ENCODE results near the gene GADL1. TPM values are rescaled to one million over a fixed set of nuclear protein-coding genes. Genes with fewer than 3 reads are reported as not detected.

GADL1 gene
- total RNA-seq, 1 donor from 2014 or later = not detected

GRCh38 chr3:30811151-30811795 is 83.2 kb downstream of the GADL1 start:
- no peak for DNase-seq (ENCODE audit: low spot score)

- no peak for DNase-seq (ENCODE audit: low spot score)
These were observed 83.8 kb downstream of the GADL1 start for GRCh38 chr3:30810625-30811024.

- no peak for DNase-seq (ENCODE audit: low spot score)
These were observed 88.8 kb downstream of the GADL1 start for GRCh38 chr3:30805695-30806094.

GRCh38 chr3:30804984-30805383 is 89.5 kb downstream of the GADL1 start:
- no peak for DNase-seq (ENCODE audit: low spot score)

- DNase-seq (ENCODE audit: low spot score) = no peak
These were observed 99.3 kb downstream of the GADL1 start for GRCh38 chr3:30795176-30795575.

- no peak for DNase-seq (ENCODE audit: low spot score)
These were observed 100.7 kb downstream of the GADL1 start for GRCh38 chr3:30793740-30794139.

GRCh38 chr3:30790150-30790549 is 104.3 kb downstream of the GADL1 start:
- no peak for DNase-seq (ENCODE audit: low spot score)

GRCh38 chr3:30786365-30786764 is 108.1 kb downstream of the GADL1 start:
- no peak for DNase-seq (ENCODE audit: low spot score)

GRCh38 chr3:30779686-30780287 is 114.7 kb downstream of the GADL1 start:
- no peak for DNase-seq (ENCODE audit: low spot score)

GRCh38 chr3:30778933-30779332 is 115.5 kb downstream of the GADL1 start:
- DNase-seq (ENCODE audit: low spot score) = no peak

GRCh38 chr3:30777426-30778113 is 116.9 kb downstream of the GADL1 start:
- no peak for DNase-seq (ENCODE audit: low spot score)

- no peak for DNase-seq (ENCODE audit: low spot score)
These were observed 118.2 kb downstream of the GADL1 start for GRCh38 chr3:30776186-30776815.

GRCh38 chr3:30775040-30775439 is 119.4 kb downstream of the GADL1 start:
- no peak for DNase-seq (ENCODE audit: low spot score)

- DNase-seq (ENCODE audit: low spot score) = no peak
These were observed 120.4 kb downstream of the GADL1 start for GRCh38 chr3:30774062-30774461.

- no peak for DNase-seq (ENCODE audit: low spot score)
These were observed 124.1 kb downstream of the GADL1 start for GRCh38 chr3:30770387-30770786.

- no peak for DNase-seq (ENCODE audit: low spot score)
These were observed 125.5 kb downstream of the GADL1 start for GRCh38 chr3:30768703-30769550.

GRCh38 chr3:30768046-30768445 is 126.4 kb downstream of the GADL1 start:
- no peak for DNase-seq (ENCODE audit: low spot score)

- no peak for DNase-seq (ENCODE audit: low spot score)
These were observed 127.9 kb downstream of the GADL1 start for GRCh38 chr3:30766522-30766921.

- DNase-seq (ENCODE audit: low spot score) = no peak
These were observed 129.6 kb downstream of the GADL1 start for GRCh38 chr3:30764891-30765290.

GRCh38 chr3:30764281-30764680 is 130.2 kb downstream of the GADL1 start:
- DNase-seq (ENCODE audit: low spot score) = no peak

GRCh38 chr3:30761374-30761773 is 133.1 kb downstream of the GADL1 start:
- DNase-seq (ENCODE audit: low spot score) = no peak

Data from mesenteric fat pad (tissue), 1 donor.